ENCODE measurements around the gene PDGFD.

The PDGFD gene

GRCh38 chr11:103987629-103988594, 176.0 kb downstream of the PDGFD start:
- TF ChIP-seq LEF1 (IDR thresholded peaks at IDR 0.05; ENCODE audit: borderline replicate concordance) (no peak), HDGF (IDR thresholded peaks at IDR 0.05; ENCODE audit: borderline replicate concordance) (no peak), NFRKB (IDR thresholded peaks at IDR 0.05) (no peak), ELF4 (IDR thresholded peaks at IDR 0.05) (no peak), FOXK2 (IDR thresholded peaks at IDR 0.05) (no peak), SP1 (IDR thresholded peaks at IDR 0.05) (no peak)
- DNase-seq (ENCODE audit: extremely low spot score): no peak
- POLR2A ChIA-PET: no interaction called here
- CTCF ChIA-PET: no interaction called here

DNA sequence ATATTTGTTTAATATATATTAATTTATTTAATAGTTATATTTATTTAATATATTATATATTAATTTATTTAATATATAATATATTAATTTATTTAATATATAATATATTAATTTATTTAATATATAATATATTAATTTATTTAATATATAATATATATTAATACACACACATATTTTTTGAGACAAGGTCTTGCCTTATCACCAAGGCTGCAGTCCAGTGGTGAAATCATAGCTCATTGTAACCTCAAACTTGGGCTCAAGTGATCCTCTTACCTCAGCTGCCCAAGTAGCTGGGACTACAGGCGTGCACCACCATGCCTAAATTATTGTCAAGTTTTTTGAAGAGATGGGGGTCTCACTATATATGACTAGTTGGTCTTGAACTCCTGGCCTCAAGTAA, 178.9 kb downstream of the PDGFD start:
- TF ChIP-seq L3MBTL2 (conservative IDR thresholded peaks at IDR 0.05): no peak
- TF ChIP-seq FOXK2 (IDR thresholded peaks at IDR 0.05): no peak
- CTCF ChIA-PET: no interaction called here
- no peak for DNase-seq (ENCODE audit: extremely low spot score)
- POLR2A ChIA-PET: no interaction called here

DNA sequence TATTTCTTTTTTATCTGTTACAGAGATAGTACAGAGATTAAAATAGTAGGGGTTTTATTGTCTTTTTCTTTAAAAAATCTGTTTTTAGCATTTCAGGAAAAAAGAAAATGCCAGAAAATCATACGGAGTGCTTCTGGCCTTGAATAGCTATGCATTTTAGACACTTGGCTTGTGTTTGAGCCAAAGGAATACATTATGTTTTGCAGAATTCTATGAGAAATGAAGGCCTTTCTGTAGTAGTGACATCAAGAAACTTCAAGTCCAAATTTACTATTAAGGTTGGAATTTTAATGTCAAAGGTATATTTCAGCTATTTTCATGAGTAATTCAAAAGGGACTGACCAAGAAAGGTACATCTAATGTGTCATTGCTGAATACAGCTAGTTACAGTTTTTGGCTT, 183.8 kb downstream of the PDGFD start:
- TF ChIP-seq ARNT (IDR thresholded peaks at IDR 0.05) (no peak), PKNOX1 (IDR thresholded peaks at IDR 0.05) (no peak)
- DNase-seq (ENCODE audit: extremely low spot score): no peak
- ChIA-PET CTCF (no interaction called here), POLR2A (no interaction called here)

GRCh38 chr11:103978616-103979595, 185.0 kb downstream of the PDGFD start:
- ChIA-PET POLR2A (no interaction called here), CTCF (no interaction called here)
- TF ChIP-seq PKNOX1 (IDR thresholded peaks at IDR 0.05) (no peak), ZNF384 (IDR thresholded peaks at IDR 0.05) (no peak), FOXM1 (IDR thresholded peaks at IDR 0.05; ENCODE audit: borderline replicate concordance) (no peak), TARDBP (IDR thresholded peaks at IDR 0.05) (no peak), L3MBTL2 (conservative IDR thresholded peaks at IDR 0.05) (no peak), SUZ12 (IDR thresholded peaks at IDR 0.05) (no peak), ELF4 (IDR thresholded peaks at IDR 0.05) (no peak), BHLHE40 (IDR thresholded peaks at IDR 0.05; ENCODE audit: borderline replicate concordance) (no peak), ARNT (IDR thresholded peaks at IDR 0.05) (no peak), FOXK2 (IDR thresholded peaks at IDR 0.05) (no peak), FOXA1 (IDR thresholded peaks at IDR 0.05) (no peak), SP1 (IDR thresholded peaks at IDR 0.05) (no peak), NFRKB (IDR thresholded peaks at IDR 0.05) (no peak), LEF1 (IDR thresholded peaks at IDR 0.05; ENCODE audit: borderline replicate concordance) (no peak), CTBP1 (IDR thresholded peaks at IDR 0.05; ENCODE audit: borderline replicate concordance) (no peak), HDGF (IDR thresholded peaks at IDR 0.05; ENCODE audit: borderline replicate concordance) (no peak)
- DNase-seq (ENCODE audit: extremely low spot score): no peak

GRCh38 chr11:103972013-103972412, 191.9 kb downstream of the PDGFD start:
- TF ChIP-seq L3MBTL2 (conservative IDR thresholded peaks at IDR 0.05): no peak
- no peak for TF ChIP-seq ZNF384 (IDR thresholded peaks at IDR 0.05)
- no peak for TF ChIP-seq FOXA1 (IDR thresholded peaks at IDR 0.05)
- TF ChIP-seq BHLHE40 (IDR thresholded peaks at IDR 0.05; ENCODE audit: borderline replicate concordance): no peak
- no peak for TF ChIP-seq TARDBP (IDR thresholded peaks at IDR 0.05)
- TF ChIP-seq FOXK2 (IDR thresholded peaks at IDR 0.05): no peak
- no peak for TF ChIP-seq CTBP1 (IDR thresholded peaks at IDR 0.05; ENCODE audit: borderline replicate concordance)
- no peak for TF ChIP-seq ARNT (IDR thresholded peaks at IDR 0.05)
- no peak for TF ChIP-seq NFRKB (IDR thresholded peaks at IDR 0.05)
- no peak for TF ChIP-seq FOXM1 (IDR thresholded peaks at IDR 0.05; ENCODE audit: borderline replicate concordance)

GRCh38 chr11:103970701-103971249, 193.2 kb downstream of the PDGFD start:
- TF ChIP-seq SP1 (IDR thresholded peaks at IDR 0.05) (no peak), PKNOX1 (IDR thresholded peaks at IDR 0.05) (no peak), LEF1 (IDR thresholded peaks at IDR 0.05; ENCODE audit: borderline replicate concordance) (no peak), CTBP1 (IDR thresholded peaks at IDR 0.05; ENCODE audit: borderline replicate concordance) (no peak), SUZ12 (IDR thresholded peaks at IDR 0.05) (no peak), FOXM1 (IDR thresholded peaks at IDR 0.05; ENCODE audit: borderline replicate concordance) (no peak), FOXA1 (IDR thresholded peaks at IDR 0.05) (no peak), BHLHE40 (IDR thresholded peaks at IDR 0.05; ENCODE audit: borderline replicate concordance) (no peak), ARNT (IDR thresholded peaks at IDR 0.05) (no peak), NFRKB (IDR thresholded peaks at IDR 0.05) (no peak), ZNF384 (IDR thresholded peaks at IDR 0.05) (no peak), HDGF (IDR thresholded peaks at IDR 0.05; ENCODE audit: borderline replicate concordance) (no peak), FOXK2 (IDR thresholded peaks at IDR 0.05) (no peak), L3MBTL2 (conservative IDR thresholded peaks at IDR 0.05) (no peak), TARDBP (IDR thresholded peaks at IDR 0.05) (no peak)
- CTCF ChIA-PET: no interaction called here
- DNase-seq (ENCODE audit: extremely low spot score): no peak
- POLR2A ChIA-PET: no interaction called here

More at GRCh38 chr11:103972013-103972412, 191.9 kb downstream of the PDGFD start:
- ChIA-PET POLR2A (no interaction called here), CTCF (no interaction called here)
- DNase-seq (ENCODE audit: extremely low spot score): no peak
